HG03571 (cell line): Measurements from ENCODE around the gene BDKRB1.

Experiments
- ATAC-seq: cut with Tn5 transposase; IDR thresholded peaks from one replicate; pipeline ENCODE4 v1.9.1; 2021; ENCODE audit not compliant: unreplicated experiment

BDKRB1 gene

GRCh38 chr14:96279564-96279963 is 23.6 kb downstream of the BDKRB1 start:
- no peak for ATAC-seq

- ATAC-seq, result no peak
These were observed 24.1 kb downstream of the BDKRB1 start for GRCh38 chr14:96280104-96280503.

- ATAC-seq, result no peak
These were observed 25.5 kb downstream of the BDKRB1 start for GRCh38 chr14:96281486-96281885.

- ATAC-seq, result no peak
These were observed 28.0 kb downstream of the BDKRB1 start for GRCh38 chr14:96284008-96284407.

GRCh38 chr14:96284430-96284829 is 28.4 kb downstream of the BDKRB1 start:
- no peak for ATAC-seq

GRCh38 chr14:96285667-96286066 is 29.7 kb downstream of the BDKRB1 start:
- no peak for ATAC-seq

GRCh38 chr14:96286251-96286650 is 30.2 kb downstream of the BDKRB1 start:
- no peak for ATAC-seq

- ATAC-seq, result no peak
These were observed 31.8 kb downstream of the BDKRB1 start for GRCh38 chr14:96287856-96288255.

- ATAC-seq, result no peak
These were observed 38.2 kb downstream of the BDKRB1 start for GRCh38 chr14:96294246-96294645.

- no peak for ATAC-seq
These were observed 41.0 kb downstream of the BDKRB1 start for GRCh38 chr14:96297000-96297399.

GRCh38 chr14:96297997-96298515 is 42.0 kb downstream of the BDKRB1 start:
- no peak for ATAC-seq

GRCh38 chr14:96299441-96299840 is 43.4 kb downstream of the BDKRB1 start:
- no peak for ATAC-seq

GRCh38 chr14:96303981-96304380 is 48.0 kb downstream of the BDKRB1 start:
- no peak for ATAC-seq

GRCh38 chr14:96304956-96305355 is 48.9 kb downstream of the BDKRB1 start:
- ATAC-seq, result no peak

- ATAC-seq, result no peak
These were observed 51.4 kb downstream of the BDKRB1 start for GRCh38 chr14:96307434-96307833.

- no peak for ATAC-seq
These were observed 53.3 kb downstream of the BDKRB1 start for GRCh38 chr14:96309133-96309895.

GRCh38 chr14:96309896-96310330 is 53.9 kb downstream of the BDKRB1 start:
- no peak for ATAC-seq

GRCh38 chr14:96310906-96311305 is 54.9 kb downstream of the BDKRB1 start:
- ATAC-seq, result no peak
